H1 (cell line): ENCODE measurements around the gene SLC35A2. TPM values are rescaled to one million over a fixed set of nuclear protein-coding genes. Genes with fewer than 3 reads are reported as not detected.

Source experiments
- CTCF ChIA-PET: fragments of 300-600 bp; sonication (Branson Sonifier 250); formaldehyde crosslinking; loops from one replicate; lab custom pipeline; 2021; ENCODE audit not compliant: partially characterized antibody; lab: Charles Lee
- POLR2A ChIA-PET: fragments of 300-600 bp; sonication (Branson Sonifier 250); formaldehyde crosslinking; loops from one replicate; lab custom pipeline; 2021; ENCODE audit warnings: inconsistent platforms; ENCODE audit not compliant: partially characterized antibody; lab: Charles Lee
- DNase-seq, 2 experiments: peaks; one replicate each; pipeline versions ENCODE4 v3.0.0 to v3.0.0-alpha.2; 2010 to 2022; ENCODE audit warnings: low spot score in 2 of 2, low read depth in 1 of 2, mixed read lengths in 1 of 2
- FAIRE-seq: peaks from 2 replicates; lab custom pipeline; 2011; peaks lifted over from hg19 to GRCh38; lab: Jason Lieb, UNC
- H2AFZ ChIP-seq: 2 replicates; pipeline ENCODE4 v1.8.1; 2012; ENCODE audit warnings: low read length, inconsistent platforms
- H2AK5ac ChIP-seq: 2 replicates; pipeline ENCODE4 v1.6.1; 2013; ENCODE audit warnings: low read depth, low read length
- H2BK120ac ChIP-seq: replicated peaks from 2 replicates; pipeline ENCODE3; 2013; ENCODE audit warnings: low read depth, low read length, inconsistent platforms
- H2BK12ac ChIP-seq: 2 replicates; pipeline ENCODE4 v1.6.1; 2013; ENCODE audit warnings: low read depth, low read length
- H2BK15ac ChIP-seq: 2 replicates; pipeline ENCODE4 v1.6.1; 2013; ENCODE audit warnings: low read length
- H2BK20ac ChIP-seq: 2 replicates; pipeline ENCODE4 v1.6.1; 2013; ENCODE audit warnings: low read length
- H2BK5ac ChIP-seq: 2 replicates; pipeline ENCODE4 v1.6.1; 2013; ENCODE audit warnings: low read depth, low read length
- H3K14ac ChIP-seq: 2 replicates; pipeline ENCODE4 v1.6.1; 2013; ENCODE audit warnings: inconsistent platforms; ENCODE audit not compliant: insufficient read length
- H3K18ac ChIP-seq: 2 replicates; pipeline ENCODE4 v1.6.1; 2013; ENCODE audit warnings: low read length; ENCODE audit errors: extremely low read depth
- H3K23ac ChIP-seq: 2 replicates; pipeline ENCODE4 v1.6.1; 2013; ENCODE audit warnings: inconsistent platforms; ENCODE audit not compliant: insufficient read length
- H3K23me2 ChIP-seq: 2 replicates; pipeline ENCODE4 v1.6.1; 2013; ENCODE audit warnings: low read depth, low read length
- H3K27ac ChIP-seq: 2 replicates; pipeline ENCODE4 v1.6.1; 2011; ENCODE audit warnings: low read depth, low read length, inconsistent platforms
- H3K27me3 ChIP-seq, 4 experiments: replicated peaks in 1 of 4; 1 replicate in 1 of 4; 2 replicates in 3 of 4; pipeline versions ENCODE4 v1.6.1 to v1.8.1; 2011 to 2013; ENCODE audit warnings: low read length in 3 of 4, mild to moderate bottlenecking in 3 of 4, inconsistent platforms in 2 of 4, mixed read lengths in 2 of 4, moderate library complexity in 1 of 4; ENCODE audit not compliant: control insufficient read depth in 3 of 4, insufficient read depth in 3 of 4; ENCODE audit errors: extremely low read depth in 1 of 4
- H3K36me3 ChIP-seq, 4 experiments: 2 replicates each; pipeline versions ENCODE4 v1.6.1 to v1.8.1; 2011 to 2013; ENCODE audit warnings: mild to moderate bottlenecking in 4 of 4, low read length in 3 of 4, moderate library complexity in 2 of 4, control low read depth in 1 of 4, inconsistent platforms in 1 of 4; ENCODE audit not compliant: insufficient read depth in 4 of 4, control insufficient read depth in 2 of 4
- H3K4ac ChIP-seq: replicated peaks from 2 replicates; pipeline ENCODE3; 2013; ENCODE audit warnings: low read length, low read depth, mixed read lengths, inconsistent platforms; ENCODE audit not compliant: insufficient read length
- H3K4me1 ChIP-seq, 4 experiments: replicated peaks in 1 of 4; 1 replicate in 1 of 4; 2 replicates in 3 of 4; pipeline versions ENCODE4 v1.6.1 to v1.8.1; 2011 to 2013; ENCODE audit warnings: low read length in 3 of 4, inconsistent platforms in 2 of 4, mixed read lengths in 1 of 4; ENCODE audit not compliant: insufficient read depth in 4 of 4, control insufficient read depth in 3 of 4
- H3K4me2 ChIP-seq, 2 experiments: 2 replicates each; pipeline versions ENCODE4 v1.6.1 to v1.8.1; 2011 to 2013; ENCODE audit warnings: low read depth in 2 of 2, low read length in 2 of 2, control low read depth in 1 of 2, inconsistent platforms in 1 of 2, mild to moderate bottlenecking in 1 of 2; ENCODE audit not compliant: insufficient read depth in 1 of 2
- H3K4me3 ChIP-seq, 4 experiments: fragments of 200-600, 300-600 bp in 1 of 4; sonication (generic), shearing (Covaris generic), sonication (Bioruptor Twin) in 1 of 4; 2 replicates each; pipeline versions ENCODE4 v1.5.1 to v1.8.1; 2011 to 2016; ENCODE audit warnings: low read length in 4 of 4, low read depth in 3 of 4, control low read depth in 2 of 4, inconsistent platforms in 2 of 4, mild to moderate bottlenecking in 2 of 4, mixed read lengths in 1 of 4, moderate library complexity in 1 of 4; ENCODE audit not compliant: insufficient read depth in 2 of 4; ENCODE audit errors: extremely low read depth in 1 of 4
- H3K56ac ChIP-seq: replicated peaks from 2 replicates; pipeline ENCODE3; 2013; ENCODE audit warnings: low read depth, mild to moderate bottlenecking, mixed read lengths, low read length, inconsistent platforms; ENCODE audit not compliant: insufficient read length
- H3K79me1 ChIP-seq: 2 replicates; pipeline ENCODE4 v1.6.1; 2013; ENCODE audit warnings: low read depth, low read length, control low read depth
- H3K79me2 ChIP-seq, 2 experiments: 2 replicates each; pipeline versions ENCODE4 v1.6.1 to v1.8.1; 2012 to 2013; ENCODE audit warnings: low read length in 2 of 2, mild to moderate bottlenecking in 2 of 2, inconsistent platforms in 1 of 2; ENCODE audit not compliant: insufficient read depth in 2 of 2, control insufficient read depth in 1 of 2
- H3K9ac ChIP-seq, 4 experiments: replicated peaks in 1 of 4; 1 replicate in 1 of 4; 2 replicates in 3 of 4; pipeline versions ENCODE4 v1.6.1 to v1.8.1; 2011 to 2013; ENCODE audit warnings: low read depth in 3 of 4, low read length in 3 of 4, control low read depth in 2 of 4, mild to moderate bottlenecking in 2 of 4, moderate library complexity in 2 of 4, inconsistent platforms in 1 of 4; ENCODE audit errors: extremely low read depth in 1 of 4
- H3K9me3 ChIP-seq, 2 experiments: 2 replicates each; pipeline versions ENCODE4 v1.6.1 to v1.8.1; 2012 to 2013; ENCODE audit warnings: mild to moderate bottlenecking in 2 of 2, moderate library complexity in 2 of 2, control low read depth in 1 of 2, inconsistent platforms in 1 of 2, low read depth in 1 of 2, low read length in 1 of 2, mixed read lengths in 1 of 2; ENCODE audit not compliant: insufficient read depth in 2 of 2
- H4K20me1 ChIP-seq, 2 experiments: replicated peaks in 1 of 2; 2 replicates each; pipeline versions ENCODE3 to v1.8.1; 2011 to 2013; ENCODE audit warnings: inconsistent platforms in 2 of 2, low read length in 2 of 2, mild to moderate bottlenecking in 1 of 2; ENCODE audit not compliant: insufficient read depth in 2 of 2, control insufficient read depth in 1 of 2
- H4K5ac ChIP-seq: 2 replicates; pipeline ENCODE4 v1.6.1; 2013; ENCODE audit warnings: low read length, low read depth, mixed read lengths, inconsistent platforms; ENCODE audit not compliant: insufficient read length
- H4K8ac ChIP-seq: 2 replicates; pipeline ENCODE4 v1.8.0; 2013; ENCODE audit warnings: mild to moderate bottlenecking, moderate library complexity, low read length, inconsistent platforms; ENCODE audit not compliant: insufficient read depth; ENCODE audit errors: extremely low read depth
- H4K91ac ChIP-seq: replicated peaks from 2 replicates; pipeline ENCODE3; 2013; ENCODE audit warnings: low read length, mixed read lengths, inconsistent platforms; ENCODE audit not compliant: insufficient read length
- BACH1 ChIP-seq: IDR thresholded peaks from 2 replicates; pipeline ENCODE4 v1.6.1; 2012; ENCODE audit warnings: low read length, improper control_type of control experiment
- EP300 ChIP-seq, 2 experiments: IDR thresholded peaks; 1 replicate in 1 of 2; 2 replicates in 1 of 2; pipeline ENCODE4 v1.6.1; 2011 to 2012; ENCODE audit warnings: low read depth in 2 of 2, low read length in 2 of 2, mild to moderate bottlenecking in 2 of 2, borderline replicate concordance in 1 of 2, inconsistent platforms in 1 of 2, moderate library complexity in 1 of 2
- GABPA ChIP-seq: IDR thresholded peaks from 2 replicates; pipeline ENCODE4 v1.6.1; 2011; ENCODE audit warnings: mild to moderate bottlenecking, low read length, moderate library complexity, borderline replicate concordance; ENCODE audit not compliant: insufficient read depth
- KDM5A ChIP-seq: fragments of 200-600 bp; IDR thresholded peaks from 2 replicates; pipeline ENCODE4 v1.7.1; 2012; ENCODE audit warnings: mild to moderate bottlenecking, low read length, inconsistent platforms, mixed read lengths
- SIRT6 ChIP-seq: IDR thresholded peaks from one replicate; pipeline ENCODE4 v1.7.1; 2012; ENCODE audit warnings: low read length, inconsistent platforms
- SP2 ChIP-seq: IDR thresholded peaks from 2 replicates; pipeline ENCODE4 v1.6.1; 2012; ENCODE audit warnings: mild to moderate bottlenecking, low read length, inconsistent platforms
- WGBS, 2 experiments: shearing (Covaris generic) in 1 of 2; methylation state at CpG; one replicate each; pipeline versions ENCODE4 v1.1.6 to v1.1.7; 2013 to 2015; ENCODE audit warnings: low lambda C conversion rate in 2 of 2, mixed read lengths in 2 of 2, inconsistent platforms in 1 of 2, low coverage in 1 of 2, missing lambda C conversion rate in 1 of 2; ENCODE audit not compliant: insufficient replicate concordance in 2 of 2, insufficient coverage in 1 of 2, insufficient read length in 1 of 2; ENCODE audit errors: extremely low coverage in 1 of 2, missing lambda C conversion rate in 1 of 2; 5-methylcytosine and 5-hydroxymethylcytosine counted together
- long read RNA-seq, 2 experiments: library from RNA in 1 of 2; library from capped mRNA in 1 of 2; stranded (forward); transcript quantifications; one replicate each; pipeline ENCODE4 v2.0.0, GENCODE V29; 2021; ENCODE audit warnings: inconsistent platforms in 1 of 2
- polyA minus RNA-seq, 3 experiments: library from RNA; depleted of rRNA, polyadenylated mRNA; stranded (reverse); fragments of >200 nt; gene quantifications; 1 replicate in 2 of 3; 2 replicates in 1 of 3; pipeline ENCODE4 v1.2.3, GENCODE V29; 2011
- polyA plus RNA-seq, 7 experiments: library from polyadenylated mRNA; depleted of rRNA in 3 of 7; stranded (reverse) in 5 of 7; unstranded in 2 of 7; fragments of >200 nt in 5 of 7; fragments of 200-250 nt in 2 of 7; gene quantifications; 1 replicate in 5 of 7; 2 replicates in 1 of 7; 4 replicates in 1 of 7; pipeline versions ENCODE4 v1.2.1 to v1.2.3, GENCODE V29; 2011 to 2013; ENCODE audit warnings: missing spikeins in 2 of 7, mixed read lengths in 2 of 7
- total RNA-seq: library from RNA; stranded (reverse); fragmentation: NEBNext Ultra II Directional; extraction: Animal tissue kit (Norgen Biotek cat#: 25700); gene quantifications from 2 replicates; pipeline ENCODE4 v1.2.1, GENCODE V29; 2021

SLC35A2 gene
- total RNA-seq (20.4 and 21.4 TPM in 2 replicates), polyA plus RNA-seq (2011; rRNA removed) (48.3 and 52.1 TPM in 2 replicates), polyA minus RNA-seq (2011; rRNA and poly(A)+ RNA removed) (39.4 and 40.0 TPM in 2 replicates)
- 28.7 TPM for polyA plus RNA-seq (2011; cell fraction: cytosol; rRNA removed)
- polyA plus RNA-seq (2011; cell fraction: nucleus; rRNA removed) = 47.9 TPM
- polyA plus RNA-seq (2012, experiment 1 of 2) = 16.1 to 23.4 TPM (median 21.7 TPM) in 4 replicates
- polyA plus RNA-seq (2012, experiment 2 of 2) = 18.4 TPM
- 24.6 TPM for polyA plus RNA-seq (2013, experiment 1 of 2)
- 26.8 TPM for polyA plus RNA-seq (2013, experiment 2 of 2)
- 14.3 TPM for polyA minus RNA-seq (2011; cell fraction: cytosol; rRNA and poly(A)+ RNA removed)
- 9.2 TPM for polyA minus RNA-seq (2011; cell fraction: nucleus; rRNA and poly(A)+ RNA removed)
- long read RNA-seq, experiment 1, transcript SLC35A2-204 (4 exons, 3,047 nt) = major isoform, 5 of 19 reads
- long read RNA-seq, experiment 1, partial matches to known transcripts = 2 of 19 reads
- long read RNA-seq, experiment 1, other reads (novel, unspliced or antisense) = 11 of 19 reads
- long read RNA-seq, experiment 2, partial matches to known transcripts = 0 of 23 reads
- long read RNA-seq, experiment 2, other reads (novel, unspliced or antisense) = 19 of 23 reads

DNA sequence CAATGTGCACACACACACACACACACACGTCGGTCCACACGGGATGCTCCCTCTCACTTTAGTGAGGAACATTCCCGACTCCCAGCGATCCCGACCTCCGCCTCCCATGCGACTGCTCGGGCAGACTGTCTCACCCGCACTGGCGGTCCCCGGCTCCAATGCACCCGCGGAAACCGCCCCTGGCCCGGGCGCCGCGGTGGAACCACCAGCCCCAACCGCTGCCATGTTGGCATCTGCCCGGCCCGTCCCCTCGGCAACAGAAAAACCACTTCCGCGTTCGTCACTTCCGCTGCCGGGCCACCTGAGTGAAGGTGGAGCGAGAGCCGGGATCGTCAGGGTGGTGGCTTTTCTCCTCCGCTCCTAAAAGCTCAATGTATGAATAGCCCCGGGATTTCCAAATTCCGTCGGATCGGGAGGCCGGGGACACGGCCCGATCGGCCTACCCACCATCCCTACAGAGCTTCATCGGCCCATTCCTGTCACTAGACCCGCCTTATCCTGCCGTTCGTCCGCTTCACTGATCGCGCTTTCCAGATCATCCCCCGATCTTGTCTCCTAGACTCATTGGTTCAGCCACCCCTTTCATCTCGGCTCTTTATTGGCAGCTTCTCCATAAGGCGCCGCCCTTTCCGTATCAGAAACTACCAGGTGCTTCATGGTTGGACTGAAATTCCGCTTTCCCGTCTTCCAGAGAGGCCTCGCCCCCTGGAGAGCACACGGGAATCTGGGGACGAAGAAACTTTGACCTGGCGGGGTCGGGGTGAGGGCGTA is at the start of gene SLC35A2:
SLC35A2 (minus strand) TSS at position 235 of the 771 bp plus-strand sequence; CDS start at position 225, 10 bp downstream.
- peak within 1 kb of the TSS; percentile 86 for H3K56ac ChIP-seq
- no peak within 1 kb of the TSS for H2AFZ ChIP-seq
- no peak within 1 kb of the TSS for H3K4ac ChIP-seq
- no peak within 1 kb of the TSS for H4K8ac ChIP-seq
- H4K91ac ChIP-seq = no peak within 1 kb of the TSS
- H2AK5ac ChIP-seq = no peak within 1 kb of the TSS
- H3K23me2 ChIP-seq = no peaks in the 10 kb centered on the region
- peak within 1 kb of the TSS; percentile 59 to 77 (median 61) for H3K9ac ChIP-seq
- no peaks in the 10 kb centered on the region for H3K27me3 ChIP-seq
- H2BK15ac ChIP-seq = no peak within 1 kb of the TSS
- H3K4me2 ChIP-seq = peak within 1 kb of the TSS; percentile 65 to 71
- H2BK5ac ChIP-seq = peak within 1 kb of the TSS; percentile 52; the same call in 1 of the 2 replicates
- peaks cover 0 to 34% of the 10 kb centered on the region in 2 experiments; a peak in 2 of 4 replicates for H3K79me2 ChIP-seq
- H3K36me3 ChIP-seq = peaks cover 11 to 38% (median 27%) of the 10 kb centered on the region in 4 experiments; a peak in 7 of 8 replicates
- peak within 1 kb of the TSS; percentile 91 for H4K5ac ChIP-seq
- H3K14ac ChIP-seq = no peak within 1 kb of the TSS
- H3K23ac ChIP-seq = no peak within 1 kb of the TSS
- no peak within 1 kb of the TSS for H2BK20ac ChIP-seq
- H3K79me1 ChIP-seq = no peaks in the 10 kb centered on the region; the same call in 1 of the 2 replicates
- POLR2A ChIA-PET = interaction anchor here (0.6 to 30.9 kb wide), 24 partner anchors 9 to 276 kb away, joined by 3 to 572 read pairs (median 4); partner anchors contain the start of genes ERAS, KCND1, OTUD5 and PQBP1
- H2BK12ac ChIP-seq = no peak within 1 kb of the TSS; the same call in 1 of the 2 replicates
- H2BK120ac ChIP-seq = no peak within 1 kb of the TSS
- H3K18ac ChIP-seq = no peak within 1 kb of the TSS; the same call in 1 of the 2 replicates
- peaks cover 0 to 4% (median 3%) of the 10 kb centered on the region in 4 experiments; a peak in 5 of 7 replicates for H3K4me1 ChIP-seq
- CTCF ChIA-PET = interaction anchor here (0.6 to 1.4 kb wide), 4 partner anchors 16 to 129 kb away, joined by 3 to 4 read pairs (median 3); no protein-coding TSS in a partner anchor
- H3K4me3 ChIP-seq = peak within 1 kb of the TSS; percentile 62 to 94 (median 80)
- H3K27ac ChIP-seq = peak within 1 kb of the TSS; percentile 75; the same call in 1 of the 2 replicates
- 1% methylated on average over 27 of the region's 60 CpGs; no CpG with 5 or more reads in 1 of the 2 experiments for WGBS, 2 experiments
- FAIRE-seq (peak; percentile 88), DNase-seq (peak in 1 of 2 experiments; percentile 85)
- no peaks in the 10 kb centered on the region; a peak in 1 of 4 replicates for H3K9me3 ChIP-seq
- H4K20me1 ChIP-seq = peaks cover 10 to 14% of the 10 kb centered on the region in 2 experiments
- no peak for TF ChIP-seq EP300 (IDR thresholded peaks at IDR 0.05; ENCODE audit: borderline replicate concordance in 1 of 2, low read depth in 2 of 2, low read length in 2 of 2)
- TF ChIP-seq BACH1 = no peak
- no peak for TF ChIP-seq SP2
- TF ChIP-seq KDM5A = no peak
- TF ChIP-seq SIRT6 = no peak
- TF ChIP-seq GABPA = peak; percentile 80; the same call in 1 of the 2 replicates
